ENCODE measurements around the gene PLEKHG2.

- TF ChIP-seq POLR2A (IDR thresholded peaks at IDR 0.05): no peak
- TF ChIP-seq, protein P1, sequence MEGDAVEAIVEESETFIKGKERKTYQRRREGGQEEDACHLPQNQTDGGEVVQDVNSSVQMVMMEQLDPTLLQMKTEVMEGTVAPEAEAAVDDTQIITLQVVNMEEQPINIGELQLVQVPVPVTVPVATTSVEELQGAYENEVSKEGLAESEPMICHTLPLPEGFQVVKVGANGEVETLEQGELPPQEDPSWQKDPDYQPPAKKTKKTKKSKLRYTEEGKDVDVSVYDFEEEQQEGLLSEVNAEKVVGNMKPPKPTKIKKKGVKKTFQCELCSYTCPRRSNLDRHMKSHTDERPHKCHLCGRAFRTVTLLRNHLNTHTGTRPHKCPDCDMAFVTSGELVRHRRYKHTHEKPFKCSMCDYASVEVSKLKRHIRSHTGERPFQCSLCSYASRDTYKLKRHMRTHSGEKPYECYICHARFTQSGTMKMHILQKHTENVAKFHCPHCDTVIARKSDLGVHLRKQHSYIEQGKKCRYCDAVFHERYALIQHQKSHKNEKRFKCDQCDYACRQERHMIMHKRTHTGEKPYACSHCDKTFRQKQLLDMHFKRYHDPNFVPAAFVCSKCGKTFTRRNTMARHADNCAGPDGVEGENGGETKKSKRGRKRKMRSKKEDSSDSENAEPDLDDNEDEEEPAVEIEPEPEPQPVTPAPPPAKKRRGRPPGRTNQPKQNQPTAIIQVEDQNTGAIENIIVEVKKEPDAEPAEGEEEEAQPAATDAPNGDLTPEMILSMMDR (IDR thresholded peaks at IDR 0.05): no peak
These were observed 60.4 kb downstream of the PLEKHG2 start for GRCh38 chr19:39472746-39473442.
